Measurements from ENCODE around the gene PLCB3. TPM values are rescaled to one million over a fixed set of nuclear protein-coding genes. Genes with fewer than 3 reads are reported as not detected.
A peak's percentile ranks its signal among the peaks of the same experiment; 100 is the strongest.

PLCB3 gene
- total and polyA plus RNA-seq, 3 experiments from 2014 or later = 0.47 to 13.6 (median 12.5) TPM

DNA sequence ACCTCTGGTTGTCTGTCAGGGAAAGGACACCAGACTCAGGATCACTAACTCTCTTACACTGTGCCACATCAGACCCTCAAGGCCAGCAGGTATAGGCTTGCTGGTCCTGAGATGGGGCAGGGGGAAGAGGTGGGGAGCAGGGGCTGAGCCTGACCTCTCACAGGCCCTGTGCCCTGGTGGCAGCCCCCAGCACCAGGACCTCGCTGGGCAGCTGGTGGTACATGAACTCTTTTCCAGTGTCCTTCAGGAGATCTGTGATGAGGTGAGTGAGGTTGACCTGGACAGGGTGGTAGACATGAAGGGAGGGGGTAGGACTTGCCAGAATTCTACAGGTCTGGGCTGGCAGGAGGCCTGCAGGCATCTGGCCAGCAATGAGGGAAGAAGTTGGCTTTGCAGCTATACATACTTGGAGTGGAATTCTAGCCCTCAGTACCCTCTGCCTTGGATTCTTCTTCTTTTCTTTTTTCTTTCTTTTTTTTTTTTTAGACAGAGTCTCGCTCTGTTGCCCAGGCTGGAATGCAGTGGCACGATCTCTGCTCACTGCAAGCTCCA is 23.8 kb upstream of the PLCB3 start:
- Mint-ChIP-seq H3K27me3 (no peaks in the 10 kb centered on the region), H3K4me1 (peaks cover 35 to 65% (median 43%) of the 10 kb centered on the region in 3 donors), H3K9me3 (no peaks in the 10 kb centered on the region), H3K27ac (peak overlapping the region; percentile 79 to 96 (median 90)), H3K4me3 (peak overlapping the region; percentile 90 to 94 (median 92)), H3K36me3 (peaks cover 0 to 16% (median 0%) of the 10 kb centered on the region in 3 donors)
- peaks cover 5% of the 10 kb centered on the region for H3K36me3 ChIP-seq (ENCODE audit: insufficient read depth, low read length)
- POLR2A ChIA-PET = interaction anchor here (1.9 to 6.2 kb wide), 4 partner anchors 13 to 76 kb away, joined by 8 to 69 read pairs (median 10); partner anchors contain the start of genes FERMT3, FKBP2 and PPP1R14B
- H3K4me1 ChIP-seq (ENCODE audit: insufficient read depth, low read length) = peaks cover 48% of the 10 kb centered on the region
- no peaks in the 10 kb centered on the region for H3K9me3 ChIP-seq (ENCODE audit: low read length)
- peak overlapping the region; percentile 88 for H3K27ac ChIP-seq (ENCODE audit: low read depth, low read length)
- H3K27me3 ChIP-seq (ENCODE audit: insufficient read depth, low read length, poor library complexity, severe bottlenecking) = no peaks in the 10 kb centered on the region
- DNase-seq = no peak
- CTCF ChIA-PET = interaction anchor here (1.2 to 12.0 kb wide), 8 partner anchors 9 to 77 kb away, joined by 4 to 143 read pairs (median 6); partner anchors contain the start of genes BAD, CATSPERZ and FERMT3
- peak overlapping the region; percentile 90 for H3K4me3 ChIP-seq (ENCODE audit: low read length)

DNA sequence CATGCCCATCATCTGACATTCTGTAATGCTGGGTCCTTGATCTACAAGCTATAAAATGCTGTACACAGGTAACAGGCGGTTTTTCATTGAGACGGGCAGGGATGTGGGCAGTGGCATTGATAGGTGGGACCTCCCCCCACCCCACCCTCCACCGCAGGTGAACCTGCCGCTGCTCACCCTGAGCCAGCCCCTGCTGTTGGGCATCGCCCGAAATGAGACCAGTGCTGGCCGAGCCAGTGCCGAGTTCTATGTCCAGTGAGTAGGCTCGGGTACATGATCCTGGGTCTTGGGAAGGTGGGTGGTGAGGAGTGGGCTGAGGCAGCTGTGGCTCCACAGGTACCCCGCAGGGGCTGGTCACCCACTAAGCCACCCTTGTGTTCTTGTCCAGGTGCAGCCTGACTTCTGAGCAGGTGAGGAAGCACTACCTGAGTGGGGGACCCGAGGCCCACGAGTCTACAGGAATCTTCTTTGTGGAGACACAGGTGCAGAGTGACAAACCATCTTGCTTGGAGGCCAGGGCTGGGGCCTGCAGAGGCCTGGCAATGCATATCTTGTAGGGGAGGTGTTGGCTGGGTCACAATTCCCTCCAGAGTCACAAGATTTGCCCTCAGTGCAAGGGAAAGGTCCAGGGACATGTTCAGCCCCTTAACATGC is 22.1 kb upstream of the PLCB3 start:
- H3K4me3 ChIP-seq (ENCODE audit: low read length) = peak overlapping the region; percentile 70
- CTCF ChIA-PET = interaction anchor here (0.9 to 1.6 kb wide), 5 partner anchors 21 to 72 kb away, joined by 3 to 7 read pairs (median 5); partner anchors contain the start of gene FERMT3
- H3K27ac Mint-ChIP-seq = peak overlapping the region in 7 of 8 donors; percentile 86 to 96 (median 93)

DNA sequence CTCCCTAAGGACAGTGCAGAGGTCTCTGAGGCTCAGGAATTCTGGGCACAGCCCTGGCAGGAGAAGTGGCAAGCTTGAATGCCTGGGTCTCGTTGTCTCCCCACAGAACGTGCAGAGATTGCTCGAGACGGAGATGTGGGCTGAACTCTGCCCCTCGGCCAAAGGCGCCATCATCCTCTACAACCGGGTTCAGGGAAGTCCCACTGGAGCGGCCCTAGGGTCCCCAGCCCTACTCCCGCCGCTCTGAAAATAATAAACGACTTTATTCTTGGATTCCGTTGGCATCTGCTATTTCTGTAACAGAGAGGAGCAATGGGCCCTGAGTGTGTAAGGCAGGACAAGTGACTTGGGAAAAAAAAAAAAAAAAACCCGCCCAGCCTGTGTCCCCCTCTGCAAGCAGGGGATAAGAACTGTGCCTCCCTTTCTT is 21.6 kb upstream of the PLCB3 start:
- Mint-ChIP-seq H3K27ac (peak overlapping the region; percentile 88 to 96 (median 93)), H3K36me3 (peaks cover 0 to 10% (median 0%) of the 10 kb centered on the region in 3 donors), H3K4me1 (peaks cover 40 to 69% (median 53%) of the 10 kb centered on the region in 3 donors), H3K4me3 (peak overlapping the region; percentile 85 to 97 (median 88)), H3K9me3 (no peaks in the 10 kb centered on the region), H3K27me3 (peaks cover 0 to 2% of the 10 kb centered on the region in 2 donors)
- no peaks in the 10 kb centered on the region for H3K36me3 ChIP-seq (ENCODE audit: insufficient read depth, low read length)
- CTCF ChIA-PET = interaction anchor here (0.9 to 1.6 kb wide), 4 partner anchors 20 to 72 kb away, joined by 3 to 7 read pairs (median 6); partner anchors contain the start of gene FERMT3
- peak overlapping the region; percentile 83 for H3K27ac ChIP-seq (ENCODE audit: low read depth, low read length)
- DNase-seq = no peak
- peak overlapping the region; percentile 70 for H3K4me3 ChIP-seq (ENCODE audit: low read length)
- peaks cover 59% of the 10 kb centered on the region for H3K4me1 ChIP-seq (ENCODE audit: insufficient read depth, low read length)
- H3K27me3 ChIP-seq (ENCODE audit: insufficient read depth, low read length, poor library complexity, severe bottlenecking) = no peaks in the 10 kb centered on the region
- POLR2A ChIA-PET = interaction anchor here (0.5 to 2.1 kb wide), 6 partner anchors 16 to 44 kb away, joined by 3 to 9 read pairs (median 4); partner anchors contain the start of genes FERMT3, PPP1R14B and STIP1
- H3K9me3 ChIP-seq (ENCODE audit: low read length) = no peaks in the 10 kb centered on the region

More for the DNA sequence above, 22.1 kb upstream of the PLCB3 start:
- no peaks in the 10 kb centered on the region for H3K9me3 ChIP-seq (ENCODE audit: low read length)
- H3K27me3 Mint-ChIP-seq = peaks cover 0 to 2% of the 10 kb centered on the region in 2 donors
- DNase-seq = peak in 1 of 5 donors; percentile 46
- POLR2A ChIA-PET = interaction anchor here (0.5 to 1.6 kb wide), 6 partner anchors 12 to 43 kb away, joined by 3 to 9 read pairs (median 4); partner anchors contain the start of genes FKBP2, PPP1R14B and STIP1
- peaks cover 59% of the 10 kb centered on the region for H3K4me1 ChIP-seq (ENCODE audit: insufficient read depth, low read length)
- peak overlapping the region; percentile 85 to 97 (median 88) for H3K4me3 Mint-ChIP-seq
- H3K27me3 ChIP-seq (ENCODE audit: insufficient read depth, low read length, poor library complexity, severe bottlenecking) = no peaks in the 10 kb centered on the region
- H3K36me3 ChIP-seq (ENCODE audit: insufficient read depth, low read length) = peaks cover 2% of the 10 kb centered on the region
- peak overlapping the region; percentile 83 for H3K27ac ChIP-seq (ENCODE audit: low read depth, low read length)
- H3K9me3 Mint-ChIP-seq = no peaks in the 10 kb centered on the region
- H3K4me1 Mint-ChIP-seq = peaks cover 41 to 72% (median 53%) of the 10 kb centered on the region in 3 donors
- H3K36me3 Mint-ChIP-seq = peaks cover 0 to 10% (median 0%) of the 10 kb centered on the region in 3 donors

DNA sequence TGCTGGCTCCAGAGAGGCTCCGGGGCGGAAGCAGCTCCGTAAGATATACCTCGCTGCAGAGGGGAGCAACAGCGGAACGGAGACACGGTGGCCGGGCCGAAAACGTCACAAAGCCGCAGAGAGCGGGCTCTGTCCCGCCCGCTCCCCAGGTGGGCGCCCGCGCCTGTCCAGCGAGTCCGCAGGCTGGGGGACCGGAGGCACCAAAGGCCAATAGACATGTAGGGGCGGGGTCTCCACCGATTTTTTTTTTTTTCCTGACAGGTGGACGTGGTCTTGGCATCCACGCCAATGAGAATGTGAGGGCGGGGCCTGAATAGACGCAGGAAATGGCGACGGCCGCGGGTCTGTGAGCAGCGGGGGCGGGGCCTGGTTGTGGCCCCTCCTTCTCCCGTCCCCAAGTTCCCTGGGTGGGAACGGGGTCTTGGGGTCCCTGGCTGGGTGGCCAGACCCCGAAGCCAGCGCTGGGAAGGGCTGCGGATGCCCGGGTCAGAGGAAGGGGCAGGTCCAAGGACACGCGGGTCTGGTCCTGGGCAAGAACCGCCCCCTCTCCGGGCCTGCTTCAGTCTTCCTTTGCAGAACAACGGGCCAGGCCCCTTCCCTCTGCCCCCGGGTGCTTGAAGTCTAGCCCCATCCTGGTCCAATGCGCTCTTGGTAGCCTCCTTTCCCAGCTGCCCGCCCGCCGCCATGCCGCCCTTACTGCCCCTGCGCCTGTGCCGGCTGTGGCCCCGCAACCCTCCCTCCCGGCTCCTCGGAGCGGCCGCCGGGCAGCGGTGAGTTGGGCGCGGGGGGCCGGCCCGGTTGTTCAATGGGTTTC is 21.0 kb upstream of the PLCB3 start, which contains the start of gene DNAJC4:
Gene DNAJC4 (plus strand): TSS at position 378 of the 814 bp plus-strand sequence. CDS start 307 bp downstream, at position 685.
- CTCF ChIA-PET = interaction anchor here (0.9 to 1.6 kb wide), 4 partner anchors 20 to 71 kb away, joined by 3 to 7 read pairs (median 6); partner anchors contain the start of gene FERMT3
- Histone ChIP-seq H3K4me3 (ENCODE audit: low read length) (peak within 1 kb of the TSS; percentile 70), H3K4me1 (ENCODE audit: insufficient read depth, low read length) (peaks cover 58% of the 10 kb centered on the region), H3K27ac (ENCODE audit: low read depth, low read length) (peak within 1 kb of the TSS; percentile 83), H3K9me3 (ENCODE audit: low read length) (no peaks in the 10 kb centered on the region), H3K27me3 (ENCODE audit: insufficient read depth, low read length, poor library complexity, severe bottlenecking) (no peaks in the 10 kb centered on the region), H3K36me3 (ENCODE audit: insufficient read depth, low read length) (no peaks in the 10 kb centered on the region)
- H3K27me3 Mint-ChIP-seq = peaks cover 0 to 2% of the 10 kb centered on the region in 2 donors
- no peaks in the 10 kb centered on the region for H3K9me3 Mint-ChIP-seq
- H3K4me1 Mint-ChIP-seq = peaks cover 39 to 67% (median 58%) of the 10 kb centered on the region in 3 donors
- POLR2A ChIA-PET = interaction anchor here (0.6 to 2.1 kb wide), 7 partner anchors 11 to 44 kb away, joined by 3 to 9 read pairs (median 4); partner anchors contain the start of genes FERMT3, FKBP2, PPP1R14B and STIP1
- DNase-seq = peak; percentile 85 to 92 (median 87)
- peak within 1 kb of the TSS; percentile 89 to 96 (median 93) for H3K27ac Mint-ChIP-seq
- peaks cover 0 to 14% (median 0%) of the 10 kb centered on the region in 3 donors for H3K36me3 Mint-ChIP-seq
- H3K4me3 Mint-ChIP-seq = peak within 1 kb of the TSS; percentile 85 to 97 (median 88)

DNA sequence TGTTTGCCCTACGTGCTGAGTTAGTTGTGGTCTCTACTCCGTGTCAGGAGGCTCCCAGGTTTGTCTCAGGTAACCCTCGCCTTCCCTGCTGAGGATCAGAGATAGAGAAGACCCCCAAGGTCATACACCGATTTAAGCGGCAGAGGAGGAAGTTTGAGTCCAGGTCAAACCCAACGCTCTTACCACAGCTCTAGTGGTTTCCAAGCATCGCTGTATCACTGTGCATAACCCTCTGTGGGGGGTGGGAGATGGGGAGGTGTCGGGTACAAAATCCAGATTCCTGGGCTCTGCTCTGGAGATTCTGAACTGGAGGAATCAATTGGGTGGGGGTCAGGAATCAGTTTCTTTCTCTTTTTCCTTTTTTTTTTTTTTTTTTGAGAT is 20.4 kb upstream of the PLCB3 start:
- H3K9me3 Mint-ChIP-seq = no peaks in the 10 kb centered on the region
- H3K27me3 Mint-ChIP-seq = peaks cover 0 to 2% of the 10 kb centered on the region in 2 donors
- no peaks in the 10 kb centered on the region for H3K36me3 ChIP-seq (ENCODE audit: insufficient read depth, low read length)
- peaks cover 0 to 13% (median 0%) of the 10 kb centered on the region in 3 donors for H3K36me3 Mint-ChIP-seq
- peak overlapping the region; percentile 70 for H3K4me3 ChIP-seq (ENCODE audit: low read length)
- H3K4me3 Mint-ChIP-seq = peak overlapping the region; percentile 85 to 97 (median 88)
- H3K27me3 ChIP-seq (ENCODE audit: insufficient read depth, low read length, poor library complexity, severe bottlenecking) = no peaks in the 10 kb centered on the region
- ChIA-PET CTCF (interaction anchor here (0.9 to 1.6 kb wide), 3 partner anchors 23 to 74 kb away, joined by 3 to 7 read pairs (median 4); no protein-coding TSS in a partner anchor), POLR2A (interaction anchor here (0.8 to 2.1 kb wide), 4 partner anchors 10 to 26 kb away, joined by 3 to 5 read pairs (median 4); partner anchors contain the start of genes FERMT3 and FKBP2)
- DNase-seq = no peak
- H3K9me3 ChIP-seq (ENCODE audit: low read length) = no peaks in the 10 kb centered on the region
- peak overlapping the region; percentile 83 for H3K27ac ChIP-seq (ENCODE audit: low read depth, low read length)
- peaks cover 58% of the 10 kb centered on the region for H3K4me1 ChIP-seq (ENCODE audit: insufficient read depth, low read length)
- H3K27ac Mint-ChIP-seq = peak overlapping the region; percentile 89 to 96 (median 93)
- H3K4me1 Mint-ChIP-seq = peaks cover 39 to 67% (median 60%) of the 10 kb centered on the region in 3 donors

DNA sequence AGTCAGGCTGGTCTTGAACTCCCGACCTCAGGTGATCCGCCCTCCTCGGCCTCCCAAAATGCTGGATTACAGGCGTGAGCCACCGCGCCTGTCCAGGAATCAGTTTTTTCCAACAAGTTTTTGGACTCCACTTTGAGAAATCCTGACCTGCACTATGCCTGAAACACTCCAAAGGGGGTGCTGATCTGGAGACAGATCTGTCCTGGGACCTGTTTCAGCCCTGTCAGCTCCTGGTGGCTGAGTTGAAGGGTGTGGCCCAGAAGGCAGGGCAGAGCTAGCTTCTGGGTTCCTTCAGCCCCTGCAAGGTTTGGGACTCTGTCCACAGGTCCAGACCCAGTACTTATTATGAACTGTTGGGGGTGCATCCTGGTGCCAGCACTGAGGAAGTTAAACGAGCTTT is 19.8 kb upstream of the PLCB3 start:
- peaks cover 0 to 2% of the 10 kb centered on the region in 2 donors for H3K27me3 Mint-ChIP-seq
- H3K9me3 Mint-ChIP-seq = no peaks in the 10 kb centered on the region
- H3K36me3 ChIP-seq (ENCODE audit: insufficient read depth, low read length) = no peaks in the 10 kb centered on the region
- H3K4me3 ChIP-seq (ENCODE audit: low read length) = no peak overlapping the region
- H3K27ac Mint-ChIP-seq = peak overlapping the region; percentile 11 to 96 (median 68)
- no peaks in the 10 kb centered on the region for H3K27me3 ChIP-seq (ENCODE audit: insufficient read depth, low read length, poor library complexity, severe bottlenecking)
- H3K9me3 ChIP-seq (ENCODE audit: low read length) = no peaks in the 10 kb centered on the region
- peak overlapping the region; percentile 60 to 97 (median 85) for H3K4me3 Mint-ChIP-seq
- ChIA-PET CTCF (interaction anchor here (0.9 to 1.6 kb wide), 4 partner anchors 9 to 73 kb away, joined by 3 to 4 read pairs (median 4); partner anchors contain the start of gene FKBP2), POLR2A (interaction anchor here (0.8 to 2.1 kb wide), 5 partner anchors 10 to 25 kb away, joined by 3 to 4 read pairs (median 3); partner anchors contain the start of genes FERMT3 and FKBP2)
- H3K4me1 ChIP-seq (ENCODE audit: insufficient read depth, low read length) = peaks cover 58% of the 10 kb centered on the region
- peak in 1 of 5 donors; percentile 45 for DNase-seq
- H3K27ac ChIP-seq (ENCODE audit: low read depth, low read length) = no peak overlapping the region
- peaks cover 39 to 67% (median 60%) of the 10 kb centered on the region in 3 donors for H3K4me1 Mint-ChIP-seq
- H3K36me3 Mint-ChIP-seq = peaks cover 0 to 10% (median 0%) of the 10 kb centered on the region in 3 donors
